HepG2 (cell line): ENCODE results near the gene RNASE3. TPM values are rescaled to one million over a fixed set of nuclear protein-coding genes. Genes with fewer than 3 reads are reported as not detected.
A peak's percentile ranks its signal among the peaks of the same experiment; 100 is the strongest.
"Not testable (repeated sequence)": the region's sequence is repeated elsewhere in the genome, so short reads cannot be mapped to it uniquely, and the experiment has no call there.

ENCODE experiments used
- ATAC-seq: fragments of 200-7000 bp; cut with Tn5 transposase; 3 replicates; pipeline ENCODE4 v1.9.1; 2020; ENCODE audit warnings: mild to moderate bottlenecking, moderate library complexity
- BruUV-seq: library from RNA; stranded (reverse); fragments of 400-500 nt; replicated peaks from 2 replicates; lab custom pipeline; 2021; lab: Mats Ljungman, UMichigan
- CTCF ChIA-PET: fragments of 300-600 bp; formaldehyde crosslinking; extraction: SDS; loops from one replicate; lab custom pipeline; 2021; ENCODE audit warnings: low total read pairs, inconsistent platforms, low intra/inter-chr PET ratio; lab: Yijun Ruan, JAX
- POLR2A ChIA-PET: fragments of 350-600 bp; sonication (Branson Sonifier 250); formaldehyde crosslinking; loops from one replicate; lab custom pipeline; 2020; ENCODE audit warnings: antibody characterized with exemption, inconsistent platforms; lab: Yijun Ruan, JAX
- DNase-seq: peaks from one replicate; pipeline ENCODE4 v3.0.0-alpha.2; 2015; ENCODE audit warnings: low spot score
- FAIRE-seq: peaks from 3 replicates; lab custom pipeline; 2011; peaks lifted over from hg19 to GRCh38; lab: Jason Lieb, UNC
- H2AFZ ChIP-seq: one replicate; pipeline ENCODE4 v1.6.1; 2011; ENCODE audit warnings: low read length, inconsistent platforms
- H3K27ac ChIP-seq: fragments of 300-600 bp; 3 replicates; pipeline ENCODE4 v1.8.0; 2011; ENCODE audit warnings: mixed run types, mild to moderate bottlenecking, mixed read lengths, low read length, inconsistent platforms; ENCODE audit not compliant: insufficient read depth; ENCODE audit errors: extremely low read length
- H3K27me3 ChIP-seq, 2 experiments: fragments of 200-600 bp in 1 of 2; 2 replicates in 1 of 2; 3 replicates in 1 of 2; pipeline versions ENCODE4 v1.6.0 to v1.8.0; 2011; ENCODE audit warnings: low read length in 2 of 2, mild to moderate bottlenecking in 2 of 2, moderate library complexity in 2 of 2, inconsistent platforms in 1 of 2; ENCODE audit not compliant: insufficient read depth in 2 of 2, control insufficient read depth in 1 of 2
- H3K36me3 ChIP-seq, 2 experiments: fragments of 200-600 bp in 1 of 2; replicated peaks in 1 of 2; 2 replicates in 1 of 2; 3 replicates in 1 of 2; pipeline versions ENCODE4 v1.5.1 to v1.8.0; 2011; ENCODE audit warnings: low read length in 2 of 2, inconsistent platforms in 1 of 2; ENCODE audit not compliant: insufficient read depth in 2 of 2, control insufficient read depth in 1 of 2
- H3K4me1 ChIP-seq: 2 replicates; pipeline ENCODE4 v1.5.1; 2012; ENCODE audit warnings: low read length, inconsistent platforms; ENCODE audit not compliant: insufficient read depth
- H3K4me2 ChIP-seq: 2 replicates; pipeline ENCODE4 v1.6.0; 2011; ENCODE audit warnings: low read depth, low read length, inconsistent platforms
- H3K4me3 ChIP-seq, 3 experiments: fragments of 200-600 bp in 1 of 3; sonication (generic), shearing (Covaris generic) in 1 of 3; replicated peaks in 1 of 3; 2 replicates each; pipeline ENCODE4 v1.5.1; 2011 to 2016; ENCODE audit warnings: low read length in 3 of 3, inconsistent platforms in 2 of 3, low read depth in 2 of 3, mild to moderate bottlenecking in 2 of 3, control low read depth in 1 of 3, mixed read lengths in 1 of 3; ENCODE audit not compliant: insufficient read depth in 1 of 3
- H3K79me2 ChIP-seq: one replicate; pipeline ENCODE4 v1.6.1; 2011; ENCODE audit warnings: low read length, inconsistent platforms; ENCODE audit not compliant: insufficient read depth
- H3K9ac ChIP-seq: 2 replicates; pipeline ENCODE4 v1.6.0; 2011; ENCODE audit warnings: mild to moderate bottlenecking, low read depth, low read length, inconsistent platforms; ENCODE audit not compliant: insufficient read depth
- H3K9me3 ChIP-seq: 2 replicates; pipeline ENCODE4 v1.5.1; 2012; ENCODE audit warnings: mild to moderate bottlenecking, low read length
- H4K20me1 ChIP-seq: 2 replicates; pipeline ENCODE4 v1.6.0; 2011; ENCODE audit warnings: inconsistent platforms, mild to moderate bottlenecking, low read length, moderate library complexity; ENCODE audit not compliant: insufficient read depth
- MNT ChIP-seq: fragments of 450-650 bp; IDR thresholded peaks from 2 replicates; pipeline ENCODE4 v1.6.1; 2016
- RAD51 ChIP-seq: fragments of 450-650 bp; IDR thresholded peaks from 2 replicates; pipeline ENCODE4 v1.6.1; 2016; ENCODE audit warnings: borderline replicate concordance
- USF2 ChIP-seq, 2 experiments: sonication (generic) in 1 of 2; formaldehyde crosslinking in 1 of 2; IDR thresholded peaks; 2 replicates each; pipeline versions ENCODE4 v1.5.1 to v1.6.1; 2011 to 2020; ENCODE audit warnings: borderline replicate concordance in 1 of 2, low read depth in 1 of 2, low read length in 1 of 2, mild to moderate bottlenecking in 1 of 2, missing genetic modification reagents in 1 of 2, moderate library complexity in 1 of 2
- WGBS: methylation state at CpG from one replicate; pipeline ENCODE4 v1.1.6; 2017; ENCODE audit warnings: low lambda C conversion rate; 5-methylcytosine and 5-hydroxymethylcytosine counted together
- in situ Hi-C: cut with HindIII; loops from 2 replicates; pipeline ENCODE4 v1.10.0; 2017; ENCODE audit warnings: low pct_unique_long_range_greater_than_20kb; ENCODE audit not compliant: extremely low pct_ligation_motif_present
- intact Hi-C: fragments of 100-400 bp; cut with micrococcal nuclease; formaldehyde crosslinking; loops from one replicate; pipeline ENCODE4 v1.10.0; 2022; ENCODE audit not compliant: unreplicated experiment
- polyA plus RNA-seq, 8 experiments: library from polyadenylated mRNA; depleted of rRNA in 3 of 8; stranded (reverse) in 7 of 8; unstranded in 1 of 8; fragments of >200 nt; fragmentation: Illumina TruSeq in 4 of 8; extraction: Trizol in 4 of 8; gene quantifications; 2 replicates each; pipeline versions ENCODE4 v1.2.1 to v1.2.3, GENCODE V29; 2011 to 2016; ENCODE audit warnings: low read depth in 4 of 8, missing spikeins in 1 of 8, mixed read lengths in 1 of 8; ENCODE audit not compliant: insufficient read depth in 1 of 8
- total RNA-seq, 5 experiments: library from RNA; depleted of rRNA; stranded (reverse); fragments of >200 nt; fragmentation: Illumina TruSeq; extraction: Trizol; gene quantifications; 2 replicates each; pipeline ENCODE4 v1.2.3, GENCODE V29; 2016; ENCODE audit warnings: low read depth in 1 of 5
- TF ChIP-seq, protein P1 (sequence below): IDR thresholded peaks from 2 replicates; pipeline ENCODE4 v1.6.1; 2016; ENCODE audit warnings: mild to moderate bottlenecking, missing biosample characterization, missing genetic modification reagents

The RNASE3 gene
- total and polyA plus RNA-seq, 2 of the 13 experiments (the other 11 are each of a cell fraction or from before 2014, with no cell fraction given) = not detected

- 11% methylated on average over 3 of the region's 3 CpGs for WGBS
- H2AFZ ChIP-seq = no peak overlapping the region
Observed at GRCh38 chr14:20878695-20879094, 12.5 kb upstream of the RNASE3 start.

DNA sequence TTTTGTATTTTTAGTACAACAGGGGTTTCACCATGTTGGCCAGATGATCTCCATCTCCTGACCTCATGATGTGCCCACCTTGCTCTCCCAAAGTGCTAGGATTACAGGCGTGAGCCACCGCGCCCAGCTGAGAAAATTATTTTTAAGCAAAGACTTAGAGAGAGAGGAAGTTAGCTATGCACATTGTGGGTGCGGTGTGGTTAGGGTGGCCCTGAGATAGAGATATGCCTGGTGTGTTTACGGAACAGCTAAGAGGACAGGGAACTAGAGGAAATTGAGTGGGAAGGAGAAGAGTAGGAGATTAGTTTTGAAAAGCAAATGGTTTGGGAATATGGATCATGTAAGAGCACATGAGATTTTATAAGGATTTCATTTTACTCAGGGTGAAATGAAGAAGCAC lies 10.0 kb upstream of the RNASE3 start:
- FAIRE-seq, H3K9ac ChIP-seq, CTCF ChIA-PET, H3K27me3 ChIP-seq, H3K36me3 ChIP-seq, H2AFZ ChIP-seq, H3K27ac ChIP-seq, H3K4me3 ChIP-seq, POLR2A ChIA-PET, in situ Hi-C loops, ATAC-seq, H3K79me2 ChIP-seq, H3K4me1 ChIP-seq, intact Hi-C loops, H4K20me1 ChIP-seq, BruUV-seq, H3K9me3 ChIP-seq, DNase-seq, H3K4me2 ChIP-seq: not testable (repeated sequence)
- 59% methylated on average over 5 of the region's 5 CpGs for WGBS

More at GRCh38 chr14:20878695-20879094, 12.5 kb upstream of the RNASE3 start:
- no peaks in the 10 kb centered on the region for H3K36me3 ChIP-seq
- ATAC-seq (no peak), DNase-seq (no peak), FAIRE-seq (no peak)
- CTCF ChIA-PET = no interaction called here
- POLR2A ChIA-PET = no interaction called here
- no peak overlapping the region for H3K27ac ChIP-seq
- in situ Hi-C loops = no loop called here
- H4K20me1 ChIP-seq = no peaks in the 10 kb centered on the region
- TF ChIP-seq RAD51 (peak; percentile 78), USF2 (IDR thresholded peaks at IDR 0.05; ENCODE audit: low read depth, low read length) (peak; percentile 59), USF2 (CRISPR knock-in tag; IDR thresholded peaks at IDR 0.05; ENCODE audit: borderline replicate concordance) (no peak), MNT (peak; percentile 70)
- TF ChIP-seq, protein P1, sequence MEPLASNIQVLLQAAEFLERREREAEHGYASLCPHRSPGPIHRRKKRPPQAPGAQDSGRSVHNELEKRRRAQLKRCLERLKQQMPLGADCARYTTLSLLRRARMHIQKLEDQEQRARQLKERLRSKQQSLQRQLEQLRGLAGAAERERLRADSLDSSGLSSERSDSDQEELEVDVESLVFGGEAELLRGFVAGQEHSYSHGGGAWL (CRISPR knock-in tag) = no peak
- BruUV-seq = no TSS peak
- H3K9me3 ChIP-seq = no peaks in the 10 kb centered on the region
- no peak overlapping the region for H3K4me2 ChIP-seq
- H3K4me1 ChIP-seq = peaks cover 3% of the 10 kb centered on the region; the same call in 1 of the 2 replicates
- no peak overlapping the region for H3K4me3 ChIP-seq
- intact Hi-C loops = no loop called here
- H3K79me2 ChIP-seq = no peaks in the 10 kb centered on the region
- H3K9ac ChIP-seq = no peak overlapping the region
- no peaks in the 10 kb centered on the region for H3K27me3 ChIP-seq

GRCh38 chr14:20882787-20883186 lies 8.4 kb upstream of the RNASE3 start:
- H3K4me3 ChIP-seq, H3K4me1 ChIP-seq, H3K9ac ChIP-seq, H2AFZ ChIP-seq, H4K20me1 ChIP-seq, H3K36me3 ChIP-seq, intact Hi-C loops, POLR2A ChIA-PET, ATAC-seq, DNase-seq, H3K79me2 ChIP-seq, BruUV-seq, H3K27me3 ChIP-seq, FAIRE-seq, H3K27ac ChIP-seq, in situ Hi-C loops, H3K4me2 ChIP-seq, CTCF ChIA-PET, H3K9me3 ChIP-seq: not testable (repeated sequence)
- WGBS = no CpG with 5 or more reads among the region's 10 CpGs
